ENCODE measurements around the gene MRPL17. TPM values are rescaled to one million over a fixed set of nuclear protein-coding genes. Genes with fewer than 3 reads are reported as not detected.

The MRPL17 gene
- total RNA-seq (2013; cell fraction: nucleolus; rRNA removed), result 35.2 and 38.1 TPM in 2 replicates
- 82.9 and 83.8 TPM in 2 replicates for total RNA-seq (2014; rRNA removed)
- 55.1 and 63.3 TPM in 2 replicates for total RNA-seq (2014; rRNA removed; fragmentation: Illumina TruSeq; extraction: Trizol)
- 85.8 and 91.7 TPM in 2 replicates for total RNA-seq (2021)
- polyA plus RNA-seq (2011; ENCODE audit: low read depth), result 31.4 TPM
- polyA plus RNA-seq (2011; rRNA removed), result 70.3 and 97.9 TPM in 2 replicates
- polyA plus RNA-seq (2011; cell fraction: cytosol; rRNA removed), result 67.2 and 75.4 TPM in 2 replicates
- 42.4 and 59.5 TPM in 2 replicates for polyA plus RNA-seq (2011; cell fraction: nucleus; rRNA removed)
- polyA plus RNA-seq (2012), result 58.8 and 64.2 TPM in 2 replicates
- 35.2 and 60.3 TPM in 2 replicates for polyA plus RNA-seq (2014; fragmentation: Illumina TruSeq; extraction: Trizol)
- 100 to 1,000 TPM; 170 to 171 TPM for polyA plus RNA-seq (2014; fragmentation: Nextera tagmentation; extraction: Ambion mirVana)
- polyA plus RNA-seq (2014; rRNA removed), result 80.6 and 83.5 TPM in 2 replicates
- polyA plus RNA-seq (2016; fragmentation: Nextera tagmentation; extraction: Ambion mirVana), result 100 to 1,000 TPM; 122 to 134 TPM
- 47.5 and 64.9 TPM in 2 replicates for polyA minus RNA-seq (2011; rRNA and poly(A)+ RNA removed)
- polyA minus RNA-seq (2011; cell fraction: cytosol; rRNA and poly(A)+ RNA removed), result 26.2 and 33.4 TPM in 2 replicates
- polyA minus RNA-seq (2011; cell fraction: nucleus; rRNA and poly(A)+ RNA removed), result 41.6 and 57.0 TPM in 2 replicates
- Bru-seq, nascent RNA, result percentile 94 among the genes with signal in this experiment
- BruChase-seq, experiment 1, labeled RNA remaining after a 6-hour chase, result percentile 84 among the genes with signal in this experiment
- BruChase-seq, experiment 2, labeled RNA remaining after a 2-hour chase, result percentile 89 among the genes with signal in this experiment
- long read RNA-seq, experiment 1, transcript MRPL17-201 (3 exons, 1,969 nt), result major isoform, 39 of 40 reads
- long read RNA-seq, experiment 1, partial matches to known transcripts, result 0 of 40 reads
- long read RNA-seq, experiment 1, other reads (novel, unspliced or antisense), result 1 of 40 reads
- long read RNA-seq, experiment 2, transcript MRPL17-201 (3 exons, 1,969 nt), result major isoform, 105 of 112 reads
- long read RNA-seq, experiment 2, partial matches to known transcripts, result 0 of 112 reads
- long read RNA-seq, experiment 2, other reads (novel, unspliced or antisense), result 3 of 112 reads

DNA sequence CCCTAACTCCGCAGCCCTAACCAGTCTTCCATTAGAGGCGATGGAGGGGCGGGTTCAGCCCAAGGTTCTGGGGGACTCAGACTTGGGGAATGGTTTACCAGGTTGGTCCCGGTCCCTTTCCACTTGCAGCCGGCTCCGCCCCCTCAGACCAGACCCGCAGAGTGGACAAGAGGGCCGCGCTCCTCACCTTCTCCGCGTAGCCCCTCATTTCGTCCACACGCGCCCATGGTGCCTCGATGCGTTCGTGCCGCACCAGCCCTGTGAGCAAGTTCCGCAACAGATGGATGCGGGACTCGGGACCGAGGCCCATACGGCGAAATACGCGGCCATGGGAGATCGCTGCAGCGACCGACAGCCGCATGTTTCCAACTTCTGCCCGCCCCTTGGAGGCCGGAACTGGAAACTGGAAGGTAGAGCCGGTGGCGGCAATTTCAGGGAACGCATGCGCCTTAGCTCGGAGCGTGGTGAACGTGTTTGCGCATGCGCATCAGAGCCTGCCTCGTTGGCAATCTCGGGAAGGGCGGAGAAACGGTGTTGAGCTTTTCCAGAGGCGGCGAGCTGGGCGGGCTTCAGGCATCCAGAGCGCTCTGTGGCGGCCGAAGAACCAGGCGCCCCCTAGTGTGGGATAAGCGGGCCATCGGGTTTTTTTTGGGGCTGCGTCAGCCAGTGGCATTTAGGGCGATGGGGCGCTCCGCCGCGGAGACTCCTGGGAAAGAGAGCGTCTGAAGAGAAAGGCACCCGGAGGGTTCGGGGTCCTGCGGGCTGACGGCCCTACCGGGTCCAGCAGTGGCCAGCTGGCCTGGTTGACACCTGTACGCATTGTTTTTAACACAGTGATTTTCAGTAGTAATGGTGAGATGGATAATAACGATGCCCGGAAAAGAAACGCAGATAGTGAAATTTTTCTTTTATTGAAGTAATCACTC is at the start of gene MRPL17:
Gene MRPL17, minus strand, starts transcription at position 405 of the 926 bp plus-strand sequence. Its CDS starts 44 bp downstream, at position 361.
- RAD21 ChIA-PET (ENCODE audit: unreplicated experiment), result interaction anchor here (0.6 to 5.0 kb wide), 29 partner anchors 9 to 304 kb away, joined by 3 to 74 read pairs (median 5); partner anchors contain the start of genes ARFIP2, ILK, RRP8 and SMPD1
- peak within 1 kb of the TSS; percentile 87 for H2AFZ ChIP-seq (ENCODE audit: control insufficient read depth, low read depth, low read length)
- FAIRE-seq (peak; percentile 94), ATAC-seq (peak; percentile 94), DNase-seq (ENCODE audit: low read depth, low spot score) (peak; percentile 99)
- no peaks in the 10 kb centered on the region for H3K9me3 ChIP-seq (replicated peaks; ENCODE audit: control insufficient read depth, insufficient read depth, low read length)
- peak within 1 kb of the TSS; percentile 97 for H3K4me3 ChIP-seq
- no TSS peak for BruUV-seq (replicated peaks)
- in situ Hi-C loops (cut with MboI) (loop anchor here (5.0 kb wide), 1 partner anchor 151 kb away; no protein-coding TSS in a partner anchor), intact Hi-C loops (cut with micrococcal nuclease; ENCODE audit: unreplicated experiment) (loop anchor here (1.0 to 2.0 kb wide), 4 partner anchors 70 to 304 kb away; partner anchors contain the start of gene TAF10)
- peak within 1 kb of the TSS; percentile 81 for H3K9ac ChIP-seq (ENCODE audit: control insufficient read depth, insufficient read depth, low read length)
- POLR2A ChIA-PET, result interaction anchor here (0.7 to 4.6 kb wide), 16 partner anchors 8 to 832 kb away, joined by 3 to 34 read pairs (median 4); partner anchors contain the start of genes ARFIP2, ILK, RRP8 and TAF10
- peaks cover 0 to 13% of the 10 kb centered on the region in 2 experiments; a peak in 1 of 4 replicates for H3K36me3 ChIP-seq (ENCODE audit: control insufficient read depth in 2 of 2, insufficient read depth in 2 of 2, low read length in 1 of 2)
- no peaks in the 10 kb centered on the region for H4K20me1 ChIP-seq (ENCODE audit: control insufficient read depth, insufficient read depth)
- WGBS (ENCODE audit: insufficient coverage, insufficient replicate concordance, low lambda C conversion rate, missing lambda C conversion rate), result under 1% methylated on average over 70 of the region's 70 CpGs
- no peaks in the 10 kb centered on the region for H3K27me3 ChIP-seq (replicated peaks in 1 of 2; ENCODE audit: control insufficient read depth in 2 of 2, insufficient read depth in 2 of 2, low read length in 1 of 2)
- H3K27ac ChIP-seq (ENCODE audit: control insufficient read depth, insufficient read depth), result peak within 1 kb of the TSS; percentile 83
- H3K4me1 ChIP-seq (ENCODE audit: control insufficient read depth, insufficient read depth, low read length), result 0 out of 2 replicates have a peak, but pooled peaks cover 2% of the 10 kb centered on the region
- peaks cover 29% of the 10 kb centered on the region for H3K79me2 ChIP-seq (ENCODE audit: control insufficient read depth, insufficient read depth, low read length)
- SMC1A ChIA-PET (ENCODE audit: uncharacterized antibody, unreplicated experiment), result interaction anchor here (0.6 to 4.4 kb wide), 27 partner anchors 10 to 304 kb away, joined by 3 to 57 read pairs (median 4); partner anchors contain the start of genes ARFIP2, ILK, RRP8 and TAF10
- CTCF ChIA-PET, result interaction anchor here (0.7 to 5.5 kb wide), 41 partner anchors 8 to 304 kb away, joined by 3 to 126 read pairs (median 6); partner anchors contain the start of genes ARFIP2, ILK, TAF10 and TIMM10B
- H3K4me2 ChIP-seq (ENCODE audit: control insufficient read depth, insufficient read depth), result peak within 1 kb of the TSS; percentile 77
- no peak for TF ChIP-seq MEF2A (IDR thresholded peaks at IDR 0.05; ENCODE audit: insufficient read depth, low read depth, low read length)
- TF ChIP-seq CEBPB (IDR thresholded peaks at IDR 0.05; ENCODE audit: borderline replicate concordance in 1 of 2, low read depth in 2 of 2, low read length in 2 of 2), result no peak
- no peak for TF ChIP-seq CHD1 (IDR thresholded peaks at IDR 0.05; ENCODE audit: low read depth, low read length)
- TF ChIP-seq NFXL1 (IDR thresholded peaks at IDR 0.05; ENCODE audit: borderline replicate concordance), result no peak
- TF ChIP-seq TCF7 (IDR thresholded peaks at IDR 0.05; ENCODE audit: borderline replicate concordance), result no peak
- TF ChIP-seq EP300 (IDR thresholded peaks at IDR 0.05; ENCODE audit: borderline replicate concordance in 1 of 2, control insufficient read depth in 1 of 2, low read depth in 2 of 2, low read length in 2 of 2), result no peak
- no peak for TF ChIP-seq YBX1 (IDR thresholded peaks at IDR 0.05)
- no peak; the same call in 1 of the 2 replicates for TF ChIP-seq NR2F1 (conservative IDR thresholded peaks at IDR 0.05)
- no peak for TF ChIP-seq RBBP5 (conservative IDR thresholded peaks at IDR 0.05)
- no peak for TF ChIP-seq IRF4 (IDR thresholded peaks at IDR 0.05; ENCODE audit: low read depth, low read length)
- TF ChIP-seq, protein P1, sequence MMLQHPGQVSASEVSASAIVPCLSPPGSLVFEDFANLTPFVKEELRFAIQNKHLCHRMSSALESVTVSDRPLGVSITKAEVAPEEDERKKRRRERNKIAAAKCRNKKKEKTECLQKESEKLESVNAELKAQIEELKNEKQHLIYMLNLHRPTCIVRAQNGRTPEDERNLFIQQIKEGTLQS (IDR thresholded peaks at IDR 0.05; ENCODE audit: borderline replicate concordance, extremely low read depth, low read depth, low read length), result no peak
- TF ChIP-seq NFYA (IDR thresholded peaks at IDR 0.05; ENCODE audit: borderline replicate concordance, low read depth, low read length), result no peak
- TF ChIP-seq ZNF217 (IDR thresholded peaks at IDR 0.05), result no peak
- 0 out of 2 replicates have a peak, but pooled peaks have one; percentile 63 for TF ChIP-seq ESRRA (IDR thresholded peaks at IDR 0.05; ENCODE audit: low read length)
- TF ChIP-seq SMAD5 (IDR thresholded peaks at IDR 0.05; ENCODE audit: low read depth), result peak; percentile 94
- TF ChIP-seq RAD51 (IDR thresholded peaks at IDR 0.05), result no peak
- TF ChIP-seq, protein P2, sequence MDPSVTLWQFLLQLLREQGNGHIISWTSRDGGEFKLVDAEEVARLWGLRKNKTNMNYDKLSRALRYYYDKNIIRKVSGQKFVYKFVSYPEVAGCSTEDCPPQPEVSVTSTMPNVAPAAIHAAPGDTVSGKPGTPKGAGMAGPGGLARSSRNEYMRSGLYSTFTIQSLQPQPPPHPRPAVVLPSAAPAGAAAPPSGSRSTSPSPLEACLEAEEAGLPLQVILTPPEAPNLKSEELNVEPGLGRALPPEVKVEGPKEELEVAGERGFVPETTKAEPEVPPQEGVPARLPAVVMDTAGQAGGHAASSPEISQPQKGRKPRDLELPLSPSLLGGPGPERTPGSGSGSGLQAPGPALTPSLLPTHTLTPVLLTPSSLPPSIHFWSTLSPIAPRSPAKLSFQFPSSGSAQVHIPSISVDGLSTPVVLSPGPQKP (IDR thresholded peaks at IDR 0.05; ENCODE audit: low read depth, low read length), result peak; percentile 33

Data from GM12878 (cell line).